ENCODE measurements around the gene RRP7A.
"Not testable (repeated sequence)": the region's sequence is repeated elsewhere in the genome, so short reads cannot be mapped to it uniquely, and the experiment has no call there.

The RRP7A gene

DNA sequence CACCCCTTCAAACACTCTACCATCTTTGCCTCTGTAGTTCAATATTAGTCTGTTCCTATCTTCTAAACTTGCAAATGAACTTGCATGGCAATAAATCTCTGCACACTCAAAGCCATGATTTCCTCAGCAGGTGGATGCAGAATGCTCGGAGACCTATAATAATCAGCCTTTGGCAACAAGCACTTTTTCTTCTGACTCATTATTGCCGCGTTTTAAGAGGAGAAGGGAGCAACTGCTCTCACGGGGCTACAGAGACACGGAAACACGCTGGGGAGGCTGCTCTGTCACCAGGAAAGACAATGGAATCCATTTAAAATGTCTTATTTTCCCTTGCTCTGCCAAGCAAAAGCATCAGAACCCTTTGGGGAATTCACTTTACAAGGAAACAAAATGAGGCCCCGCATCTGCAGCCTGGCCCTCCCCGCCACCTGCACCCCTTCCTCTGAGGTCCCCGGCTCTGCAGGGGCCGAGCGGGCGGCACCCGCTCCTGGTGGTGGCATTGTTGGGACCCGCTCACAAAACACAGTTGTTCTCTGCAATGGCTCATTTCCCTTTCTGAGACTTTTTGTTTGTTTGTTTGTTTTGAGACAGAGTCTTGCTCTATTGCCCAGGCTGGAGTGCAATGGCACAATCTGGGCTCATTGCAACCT lies 15.6 kb upstream of the RRP7A start:
- DNase-seq, result not testable (repeated sequence)

DNA sequence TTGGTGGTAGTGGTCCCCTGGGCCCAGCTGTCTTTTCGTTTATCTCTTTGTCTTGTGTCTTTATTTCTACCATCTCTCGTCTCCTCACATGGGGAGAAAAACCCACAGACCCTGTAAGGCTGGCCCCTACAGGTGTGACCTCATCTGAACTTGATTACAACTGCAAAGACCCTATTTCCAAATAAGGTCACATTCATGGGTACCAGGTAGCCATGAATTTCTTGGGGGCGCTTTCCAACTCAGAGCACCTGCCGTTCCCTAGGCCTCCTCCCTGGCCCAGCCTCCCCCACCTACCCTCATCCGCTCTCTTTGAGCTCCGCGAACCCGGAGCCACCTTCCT lies 14.0 kb upstream of the RRP7A start:
- no peak for DNase-seq

DNA sequence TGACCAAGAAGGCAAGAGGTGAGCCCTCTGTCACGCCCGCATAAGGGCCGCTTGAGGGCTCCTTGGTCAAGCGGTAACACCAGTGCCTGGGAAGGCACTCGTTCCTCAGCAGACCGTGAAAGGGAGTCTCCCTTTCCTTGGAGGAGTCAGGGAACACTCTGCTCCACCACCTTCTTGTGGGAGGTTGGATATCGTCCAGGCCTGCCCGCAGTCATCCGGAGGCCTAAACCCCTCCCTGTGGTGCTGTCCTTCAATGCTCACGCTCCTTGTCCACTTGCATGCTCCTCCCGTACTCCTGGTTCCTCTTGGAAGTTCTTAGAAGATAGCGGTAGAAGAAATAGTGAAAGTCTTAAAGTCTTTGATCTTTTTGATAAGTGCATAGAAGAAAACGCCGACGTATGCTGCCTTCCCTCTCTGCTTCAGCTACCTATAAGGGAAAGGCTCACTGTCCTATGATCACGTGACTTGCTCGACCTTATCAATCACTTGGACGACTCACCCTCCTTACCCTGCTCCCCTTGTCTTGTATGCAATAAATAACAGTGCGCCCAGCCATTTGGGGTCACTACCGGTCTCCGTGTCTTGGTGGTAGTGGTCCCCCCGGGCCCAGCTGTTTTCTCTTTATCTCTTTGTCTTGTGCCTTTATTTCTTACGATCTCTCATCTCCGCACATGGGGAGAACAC lies 11.9 kb upstream of the RRP7A start:
- DNase-seq, result not testable (repeated sequence)

DNA sequence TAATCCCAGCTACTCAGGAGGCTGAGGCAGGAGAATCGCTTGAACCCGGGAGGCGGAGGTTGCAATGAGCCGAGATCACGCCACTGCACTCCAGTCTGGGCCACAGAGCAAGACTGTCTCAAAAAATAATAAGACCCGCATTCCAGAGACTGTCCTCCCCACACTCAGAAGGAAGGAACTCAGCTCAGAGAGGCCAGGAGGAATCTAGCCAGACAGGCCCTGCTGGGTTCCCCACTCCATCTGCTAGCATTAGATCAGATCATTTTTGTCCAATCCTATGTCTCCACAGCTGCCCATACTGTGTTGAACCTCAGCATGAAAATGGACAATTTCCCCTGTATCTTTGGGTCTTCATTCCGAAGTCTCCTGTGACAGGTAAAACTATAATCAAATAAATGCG lies 9.8 kb upstream of the RRP7A start:
- not testable (repeated sequence) for DNase-seq

DNA sequence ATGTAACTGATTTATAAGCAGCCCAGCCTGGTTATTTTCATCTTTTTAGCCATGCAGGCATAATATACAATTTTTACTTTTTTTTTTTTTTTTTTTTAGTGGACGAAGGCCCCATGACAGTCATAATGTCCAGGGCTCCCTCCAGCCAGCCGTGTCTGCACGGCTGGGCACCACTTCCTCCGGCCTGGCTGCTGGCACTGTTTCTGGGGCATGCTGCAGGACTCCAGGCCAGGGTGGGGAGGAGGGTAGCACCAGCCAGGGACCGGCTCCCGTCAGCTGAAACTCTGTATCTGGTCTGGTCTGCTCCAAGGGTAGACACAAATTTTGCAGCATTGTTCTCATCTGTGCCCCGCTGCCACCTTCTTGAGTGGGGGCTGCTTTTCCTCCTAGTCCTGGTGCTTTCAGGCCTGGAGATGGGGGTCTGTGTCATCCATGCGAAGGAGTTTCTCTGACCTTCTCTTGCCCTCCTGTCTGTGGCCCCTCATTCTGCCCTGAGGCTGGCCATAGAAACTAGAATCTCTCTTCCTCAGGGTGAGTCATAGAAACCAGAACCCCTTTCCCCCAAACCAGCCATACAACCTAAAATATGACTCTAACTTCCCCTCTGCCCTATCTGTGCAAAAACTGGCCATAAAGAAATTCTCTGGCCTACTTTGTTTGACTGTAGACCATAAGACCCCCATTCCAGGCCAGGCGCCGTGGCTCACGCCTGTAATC lies 9.2 kb upstream of the RRP7A start:
- DNase-seq, result no peak

DNA sequence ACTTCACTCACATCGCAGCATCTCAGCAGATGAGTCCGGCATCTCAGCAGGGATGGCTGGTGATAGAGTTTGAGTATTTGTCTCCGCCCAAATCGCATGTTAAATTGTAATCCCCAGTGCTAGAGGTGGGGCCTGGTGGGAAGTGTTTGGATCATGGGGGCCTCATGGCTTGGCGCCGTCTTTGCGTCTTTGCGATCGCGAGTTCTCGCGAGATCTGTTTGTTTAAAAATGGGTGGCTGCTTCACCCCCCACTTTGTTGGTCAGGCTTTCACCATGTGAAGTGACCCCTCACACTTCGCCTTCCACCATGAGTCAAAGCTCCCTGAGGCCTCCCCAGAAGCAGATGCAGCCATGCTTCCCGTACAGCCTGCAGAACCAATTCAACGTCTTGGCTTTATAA lies 3.0 kb upstream of the RRP7A start:
- DNase-seq, result no peak

DNA sequence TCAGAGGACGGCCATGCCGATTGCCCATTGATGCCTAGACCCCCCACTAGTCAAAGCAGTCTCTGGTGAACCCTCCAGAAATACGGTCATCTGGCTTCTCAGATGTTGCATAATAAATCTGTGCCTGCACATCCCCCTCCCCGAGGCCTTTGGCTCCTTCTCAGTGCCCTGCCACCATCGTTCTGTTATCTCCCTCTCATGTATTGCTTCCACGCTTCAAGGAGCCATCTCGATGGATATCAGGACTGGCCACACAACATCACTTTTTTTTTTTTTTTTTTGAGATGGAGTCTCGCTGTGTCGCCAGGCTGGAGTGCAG lies 1.6 kb upstream of the RRP7A start:
- DNase-seq, result no peak

DNA sequence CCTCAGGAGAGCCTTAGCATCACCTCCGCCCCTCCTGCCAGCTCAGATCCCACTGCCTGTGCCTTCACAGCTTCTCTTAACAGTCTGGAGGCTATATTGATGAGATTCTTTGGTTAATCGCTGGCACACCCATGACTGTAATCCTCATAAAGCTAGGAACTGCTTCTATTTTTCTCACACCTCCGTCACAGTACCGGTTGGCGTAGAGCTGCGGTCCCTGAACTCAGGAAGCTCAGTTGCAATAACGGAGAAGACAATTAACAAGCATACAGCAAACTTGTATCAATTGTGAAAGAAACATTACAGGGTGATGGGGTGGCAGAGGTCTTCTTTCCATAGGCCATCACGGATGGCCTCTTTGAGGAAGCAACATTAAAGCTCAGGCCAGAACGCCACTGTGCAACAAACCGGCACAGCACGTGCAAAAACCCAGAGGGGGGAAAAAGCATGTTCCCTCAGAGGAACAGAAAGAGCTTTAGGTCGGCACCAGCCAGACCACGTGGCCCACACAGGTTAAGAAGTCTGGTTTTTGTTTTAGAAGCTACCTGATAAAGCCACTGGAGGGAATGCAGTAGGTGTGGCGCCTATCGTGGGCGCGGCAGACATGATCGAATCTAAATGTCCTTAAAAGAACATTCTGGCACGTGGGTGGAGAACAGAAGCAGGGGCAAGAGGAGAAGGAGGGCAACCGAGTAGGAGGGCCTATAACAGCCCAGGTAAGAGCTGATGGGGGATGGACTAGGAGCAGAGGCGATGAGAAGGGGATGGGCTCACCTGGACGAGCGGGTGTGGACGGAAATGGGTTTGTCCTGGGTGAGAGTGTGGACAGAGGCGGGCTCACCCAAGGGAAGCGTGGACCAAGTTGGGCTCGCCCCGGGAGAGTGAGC lies 715 bp downstream of the RRP7A start:
- DNase-seq, result not testable (repeated sequence)

DNA sequence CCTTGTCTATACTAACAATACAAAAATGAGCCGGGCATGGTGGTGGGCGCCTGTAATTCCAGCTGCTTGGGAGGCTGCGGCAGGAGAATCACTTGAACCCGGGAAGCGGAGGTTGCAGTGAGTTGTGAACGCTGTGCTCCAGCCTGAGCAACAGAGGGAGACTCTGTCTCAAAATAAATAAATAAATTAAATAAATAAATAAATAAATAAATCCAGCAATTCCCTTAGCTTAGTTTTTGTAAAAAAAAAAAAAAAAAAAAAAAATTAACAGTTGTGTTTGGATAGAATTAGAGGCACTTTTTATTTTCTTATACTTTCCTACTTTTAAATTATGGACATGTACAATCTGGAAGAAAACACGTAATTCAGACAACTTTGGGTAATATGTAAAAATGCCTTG lies 2.5 kb downstream of the RRP7A start:
- DNase-seq, result not testable (repeated sequence)

DNA sequence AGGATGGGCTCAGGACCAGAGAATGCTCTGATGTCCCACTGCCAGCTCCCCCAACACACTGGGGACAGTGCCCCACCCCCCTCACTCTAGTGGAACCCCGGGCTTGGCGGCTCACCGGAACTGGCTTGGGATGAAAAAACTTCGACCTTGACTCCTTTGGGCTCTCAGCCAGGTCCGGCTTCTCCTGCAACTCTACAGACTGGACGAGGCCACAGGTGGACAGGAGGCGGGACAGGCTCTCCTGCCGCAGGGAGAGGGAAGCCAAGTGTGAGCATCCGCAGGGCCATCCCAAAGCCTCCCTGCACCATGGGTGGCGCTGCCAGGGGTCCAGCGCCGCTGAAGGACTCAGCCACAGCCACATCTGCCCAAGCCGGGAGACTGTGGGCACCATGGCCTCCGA lies 3.7 kb downstream of the RRP7A start:
- no peak for DNase-seq

DNA sequence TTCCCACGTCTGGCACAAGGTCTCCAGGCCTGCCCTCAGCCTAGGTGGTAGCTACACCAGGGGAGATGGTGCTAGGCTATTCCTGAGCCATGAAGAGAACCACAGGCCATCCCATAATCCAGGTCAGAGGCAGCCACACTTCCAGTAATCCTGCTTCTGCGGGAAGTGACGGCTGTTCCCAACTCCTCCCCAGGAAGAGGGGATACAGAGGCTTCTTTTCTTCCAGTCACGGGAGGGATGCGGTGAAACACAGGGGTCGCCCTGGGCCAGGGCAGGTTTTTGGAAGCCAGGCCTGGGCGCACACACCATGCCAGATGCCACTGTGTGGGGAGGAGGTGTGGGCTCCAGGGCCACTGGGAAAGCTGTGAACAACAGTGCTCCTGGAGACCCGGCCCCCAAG lies 4.3 kb downstream of the RRP7A start:
- DNase-seq, result not testable (repeated sequence)

DNA sequence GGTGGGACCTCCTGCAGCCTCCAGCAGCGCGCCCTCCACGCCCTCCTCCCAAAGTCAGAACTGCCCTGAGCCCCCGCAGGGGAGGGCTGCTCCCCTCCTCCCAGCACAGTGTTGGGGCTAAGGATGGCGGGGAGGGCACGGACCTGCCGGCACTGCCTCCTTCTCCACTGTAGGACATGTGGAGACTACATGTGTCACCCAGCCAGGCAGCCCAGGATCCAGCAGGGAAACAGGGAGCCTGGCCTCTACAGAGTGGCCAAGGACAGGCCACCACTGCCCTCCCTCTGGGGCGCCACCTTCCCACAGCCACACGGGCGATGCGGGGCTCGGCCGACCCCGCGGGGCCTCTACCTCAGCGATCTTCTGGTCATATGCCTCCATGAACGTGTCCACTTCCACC lies 5.3 kb downstream of the RRP7A start:
- DNase-seq, result not testable (repeated sequence)

DNA sequence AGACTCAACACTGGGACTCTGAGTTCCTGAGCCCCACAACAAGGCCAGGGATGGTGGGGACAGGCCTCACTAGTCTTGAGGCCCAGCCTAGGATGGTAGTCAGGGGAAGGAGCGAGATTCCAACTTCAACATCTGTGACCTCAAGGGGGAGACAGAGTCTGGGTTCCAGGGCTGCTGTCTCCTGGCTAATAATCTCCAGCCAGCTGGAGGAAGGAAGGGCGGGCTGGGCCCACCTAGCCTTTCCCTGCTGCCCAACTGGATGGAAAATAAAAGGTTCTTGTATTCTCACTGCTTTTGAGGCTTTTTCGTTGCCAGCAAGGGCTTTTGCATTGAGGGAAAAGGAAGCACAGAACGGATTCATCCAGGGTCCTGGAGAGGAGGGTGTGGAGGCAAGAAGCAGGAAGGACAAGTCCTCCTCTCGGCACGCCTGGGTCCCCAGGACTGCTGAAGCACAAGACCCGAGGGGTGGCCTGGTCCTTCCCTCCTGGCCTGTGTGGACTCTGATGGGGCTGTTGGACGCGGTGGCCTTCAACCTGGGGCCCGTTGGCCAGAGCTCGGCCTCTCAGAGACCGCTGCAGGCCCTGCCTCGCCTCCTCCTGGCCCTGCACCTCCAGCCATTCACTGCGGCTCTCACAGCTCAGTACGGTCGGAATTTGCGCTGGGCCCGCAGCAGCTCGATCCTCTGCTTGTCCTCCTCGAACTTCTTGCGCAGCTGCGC lies 7.2 kb downstream of the RRP7A start:
- not testable (repeated sequence) for DNase-seq

DNA sequence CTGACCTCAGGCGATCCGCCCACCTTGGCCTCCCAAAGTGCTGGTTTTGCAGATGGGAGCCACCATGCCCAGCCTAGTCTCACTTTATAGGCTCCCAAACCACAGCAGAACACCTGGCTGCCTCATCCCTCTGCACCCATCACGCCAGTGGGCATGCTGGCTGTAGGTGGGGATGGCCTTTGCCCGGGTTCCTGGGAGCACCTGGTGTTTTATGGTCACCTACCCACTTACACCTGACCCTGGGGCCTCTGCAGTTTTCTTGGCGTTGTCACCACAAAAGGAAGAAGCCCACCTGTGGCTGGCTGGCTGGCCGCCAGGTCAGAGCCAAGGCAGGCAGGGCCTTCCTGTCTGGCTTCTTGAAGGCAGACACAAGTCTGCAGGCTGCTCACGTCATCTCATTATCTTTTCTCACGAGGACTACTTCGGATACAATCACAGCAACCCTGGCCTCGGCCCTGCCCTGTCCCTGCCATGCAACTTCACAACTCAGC lies 8.2 kb downstream of the RRP7A start:
- DNase-seq, result no peak

DNA sequence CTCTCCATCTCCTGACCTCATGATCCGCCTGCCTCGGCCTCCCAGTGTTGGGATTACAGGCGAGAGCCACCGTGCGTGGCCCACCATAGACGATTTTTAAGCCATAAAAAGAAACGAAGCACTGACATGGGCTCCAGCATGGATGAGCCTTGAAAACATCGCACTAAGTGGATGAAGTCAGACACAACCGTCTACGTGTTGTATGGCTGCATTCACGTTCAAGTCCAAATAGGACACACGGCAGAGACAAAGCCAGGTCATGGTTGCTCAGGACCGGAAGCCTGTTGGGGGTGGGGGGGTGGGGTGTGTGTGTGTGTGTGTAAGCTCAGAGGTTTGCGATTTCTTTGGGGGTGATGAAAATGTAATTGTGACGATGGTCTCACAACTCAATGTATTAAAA lies 10.0 kb downstream of the RRP7A start:
- no peak for DNase-seq

DNA sequence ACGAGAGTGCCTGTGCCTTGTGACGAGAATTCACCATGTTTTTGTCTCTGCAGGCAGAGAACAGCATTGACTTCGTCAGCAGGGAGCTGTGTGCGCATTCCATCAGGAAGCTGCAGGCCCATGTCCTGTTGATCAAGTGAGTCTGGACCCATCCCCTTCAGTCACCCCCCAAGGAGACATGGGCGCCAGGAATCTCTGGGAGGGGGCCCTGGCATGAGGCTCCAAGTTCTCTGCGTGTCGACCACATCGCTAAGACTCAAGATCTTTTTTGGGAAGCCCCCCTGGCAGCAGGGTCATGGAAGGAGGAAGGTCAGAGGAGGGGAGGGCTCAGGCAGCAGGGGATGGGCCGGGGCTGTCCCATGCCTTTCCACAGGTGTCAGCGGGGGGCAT lies 10.6 kb downstream of the RRP7A start:
- DNase-seq, result not testable (repeated sequence)

DNA sequence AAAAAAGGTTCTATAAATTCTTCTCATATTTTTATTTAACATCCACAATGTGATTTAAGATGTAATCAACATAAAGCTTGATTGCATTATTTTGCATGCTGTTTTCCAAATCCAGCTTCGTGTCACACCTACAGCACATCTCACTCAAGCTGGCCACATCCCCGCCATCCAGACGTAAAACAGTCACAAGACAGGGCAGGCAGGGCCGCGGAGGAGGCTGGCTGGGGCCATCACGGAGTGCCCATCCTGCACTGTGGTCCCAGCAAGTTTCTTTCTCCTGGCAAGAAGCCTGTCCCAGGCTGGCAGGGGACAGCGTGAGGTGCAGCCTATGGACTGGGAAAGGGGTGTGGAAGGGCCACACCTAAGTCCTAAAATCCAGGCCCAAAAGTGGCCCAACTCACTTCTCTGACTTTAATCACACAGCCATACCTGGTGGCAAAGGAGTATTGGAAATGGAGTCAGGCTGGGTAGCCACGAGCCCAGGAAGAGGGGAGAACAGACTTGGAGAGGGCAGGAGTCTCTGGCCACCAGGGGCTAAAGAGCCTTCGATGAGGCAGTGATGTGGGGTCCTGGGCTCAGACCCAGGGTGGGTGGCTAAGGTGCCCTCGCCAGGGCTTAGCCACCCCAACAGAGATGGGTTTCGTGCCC lies 11.1 kb downstream of the RRP7A start:
- DNase-seq, result not testable (repeated sequence)

DNA sequence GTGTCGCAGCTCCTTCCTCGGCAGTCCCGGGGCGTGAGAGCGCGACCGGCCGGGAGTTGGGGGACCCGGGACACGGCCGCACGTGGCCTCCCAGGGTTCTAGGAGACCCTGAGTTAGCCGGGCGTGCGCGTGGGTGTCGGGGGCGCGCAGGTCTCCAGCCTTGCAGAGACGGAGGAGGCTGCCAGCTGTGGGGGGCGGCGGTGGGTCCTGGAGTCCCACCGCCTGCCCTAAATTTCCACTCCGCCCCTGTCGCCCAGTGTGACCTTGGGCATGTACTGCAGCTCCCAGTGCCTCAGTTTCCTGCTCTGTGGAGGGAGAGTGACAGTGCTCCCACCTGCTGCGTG lies 18.8 kb downstream of the RRP7A start:
- no peak for DNase-seq

DNA sequence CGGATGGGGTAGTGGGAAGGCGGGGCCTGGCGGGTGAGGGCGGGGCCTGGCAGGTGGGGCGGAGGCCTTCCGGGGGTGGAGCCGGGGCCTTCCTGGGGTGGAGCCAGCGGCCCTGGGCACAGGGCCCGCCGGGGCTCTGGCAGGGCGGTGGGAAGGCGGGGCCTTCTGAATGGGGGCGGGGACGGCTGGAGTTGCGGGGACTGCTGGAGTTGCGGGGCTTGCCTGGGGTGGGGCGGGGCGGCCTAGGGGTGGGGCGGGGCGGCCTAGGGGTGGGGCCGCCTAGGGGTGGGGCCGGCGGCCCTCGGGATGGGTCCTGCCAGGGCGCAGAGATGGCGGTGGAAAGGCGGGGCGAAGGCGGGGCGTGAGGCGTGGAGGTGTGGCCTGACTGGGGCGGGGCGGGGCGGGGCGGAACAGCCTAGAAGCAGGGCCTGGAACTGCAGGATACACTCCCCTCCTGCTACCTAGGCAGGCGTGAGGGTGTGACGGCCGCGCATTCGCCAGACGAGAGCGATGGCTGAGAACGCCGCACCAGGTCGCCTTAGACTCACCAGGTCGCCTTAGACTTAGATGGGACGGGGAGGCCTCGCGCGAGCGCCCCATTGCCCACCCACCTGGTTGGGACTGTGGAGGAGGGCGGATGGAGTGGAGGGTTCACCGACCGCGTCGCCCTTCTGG lies 19.3 kb downstream of the RRP7A start:
- DNase-seq, result peak; percentile 54

DNA sequence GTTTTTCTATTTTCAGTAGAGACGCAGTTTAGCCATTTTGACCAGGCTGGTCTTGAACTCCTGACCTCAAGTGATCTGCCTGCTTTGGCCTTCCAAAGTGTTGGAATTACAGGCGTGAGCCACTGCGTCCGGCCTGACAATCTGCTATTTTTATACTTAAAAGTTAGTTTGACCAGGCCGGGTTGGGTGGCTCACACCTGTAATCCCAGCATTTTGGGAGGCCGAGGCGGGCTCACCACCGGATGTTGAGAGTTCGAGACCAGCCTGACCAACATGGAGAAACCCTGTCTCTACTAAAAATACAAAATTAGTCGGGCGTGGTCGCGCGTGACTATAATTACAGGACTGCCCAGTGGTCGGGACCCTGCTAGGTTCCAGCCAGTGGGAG lies 19.8 kb downstream of the RRP7A start:
- not testable (repeated sequence) for DNase-seq

DNA sequence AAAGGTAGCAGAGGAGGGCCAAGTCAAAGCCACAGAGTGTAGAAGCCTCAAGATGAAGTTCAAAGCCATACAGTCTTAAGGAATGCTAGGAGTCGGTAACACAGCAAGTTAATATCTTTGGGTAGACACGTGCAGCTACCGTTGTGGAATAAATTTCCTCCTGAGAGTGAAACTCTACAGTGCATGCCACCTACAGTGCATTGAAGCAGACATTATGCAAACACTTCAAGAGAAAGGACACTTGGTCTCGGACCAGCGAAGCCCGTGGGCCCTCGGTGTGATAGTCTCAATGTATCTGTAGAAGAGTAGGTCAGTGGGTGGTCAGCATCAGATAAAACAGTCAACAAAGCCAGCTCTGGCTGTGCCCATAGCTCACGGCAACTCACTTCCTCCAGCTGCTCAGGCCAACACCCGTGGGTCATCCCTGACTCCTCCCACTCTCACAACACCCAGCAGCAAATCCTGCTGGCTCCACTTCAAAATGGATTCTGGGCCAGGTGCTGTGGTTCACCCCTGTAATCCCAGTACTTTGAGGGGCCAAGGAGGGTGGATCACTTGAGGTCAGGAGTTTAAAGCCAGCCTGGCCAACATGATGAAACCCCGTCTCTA lies 24.0 kb downstream of the RRP7A start:
- DNase-seq, result not testable (repeated sequence)
